Ecto neural progenitor cell (in vitro differentiated cells): ENCODE data around the gene MAB21L3.

Experiments used
- DNase-seq: peaks from one replicate; pipeline ENCODE4 v3.0.0-alpha.2; 2018; ENCODE audit warnings: low spot score

MAB21L3 gene

GRCh38 chr1:116138277-116138792, 27.1 kb downstream of the MAB21L3 start:
- no peak for DNase-seq

- DNase-seq: peak; percentile 34
Observed at GRCh38 chr1:116139592-116140134, 28.5 kb downstream of the MAB21L3 start.

- no peak for DNase-seq
Observed at GRCh38 chr1:116144151-116144550, 33.0 kb downstream of the MAB21L3 start.

GRCh38 chr1:116146447-116147113, 35.4 kb downstream of the MAB21L3 start:
- DNase-seq: peak; percentile 19

- peak; percentile 10 for DNase-seq
Observed at GRCh38 chr1:116147114-116147510, 35.9 kb downstream of the MAB21L3 start.

GRCh38 chr1:116147972-116148371, 36.8 kb downstream of the MAB21L3 start:
- peak; percentile 29 for DNase-seq

- DNase-seq: peak; percentile 21
Observed at GRCh38 chr1:116148967-116149366, 37.8 kb downstream of the MAB21L3 start.

- DNase-seq: peak; percentile 21
Observed at GRCh38 chr1:116150368-116150767, 39.2 kb downstream of the MAB21L3 start.

GRCh38 chr1:116151739-116152576, 40.8 kb downstream of the MAB21L3 start:
- peak; percentile 87 for DNase-seq

GRCh38 chr1:116152577-116152943, 41.4 kb downstream of the MAB21L3 start:
- DNase-seq: no peak

GRCh38 chr1:116152950-116153691, 41.9 kb downstream of the MAB21L3 start:
- DNase-seq: peak; percentile 34

GRCh38 chr1:116153692-116154031, 42.5 kb downstream of the MAB21L3 start:
- no peak for DNase-seq

- peak; percentile 19 for DNase-seq
Observed at GRCh38 chr1:116154536-116154935, 43.3 kb downstream of the MAB21L3 start.

GRCh38 chr1:116157096-116157495, 45.9 kb downstream of the MAB21L3 start:
- DNase-seq: peak; percentile 4

- peak; percentile 11 for DNase-seq
Observed at GRCh38 chr1:116159177-116159576, 48.0 kb downstream of the MAB21L3 start.

- peak; percentile 8 for DNase-seq
Observed at GRCh38 chr1:116159611-116160010, 48.4 kb downstream of the MAB21L3 start.

GRCh38 chr1:116161390-116161789, 50.2 kb downstream of the MAB21L3 start:
- DNase-seq: peak; percentile 5

- DNase-seq: peak; percentile 13
Observed at GRCh38 chr1:116161877-116162390, 50.7 kb downstream of the MAB21L3 start.

GRCh38 chr1:116163533-116163932, 52.3 kb downstream of the MAB21L3 start:
- DNase-seq: peak; percentile 15

- DNase-seq: no peak
Observed at GRCh38 chr1:116164150-116164549, 53.0 kb downstream of the MAB21L3 start.

GRCh38 chr1:116164604-116165368, 53.6 kb downstream of the MAB21L3 start:
- DNase-seq: no peak
